Mesendoderm (in vitro differentiated cells): ENCODE results near the gene CRIM1.

ENCODE experiments used
- DNase-seq: peaks from one replicate; pipeline ENCODE4 v3.0.0; 2013
- H2AK5ac ChIP-seq: 2 replicates; pipeline ENCODE4 v1.6.1; 2013; ENCODE audit warnings: low read length, inconsistent platforms
- H2BK120ac ChIP-seq: 2 replicates; pipeline ENCODE4 v1.6.1; 2013; ENCODE audit warnings: low read depth, mild to moderate bottlenecking, low read length, moderate library complexity, mixed read lengths
- H2BK15ac ChIP-seq: replicated peaks from 2 replicates; pipeline ENCODE4 v1.6.1; 2013; ENCODE audit warnings: low read depth, mild to moderate bottlenecking, moderate library complexity
- H2BK5ac ChIP-seq: 2 replicates; pipeline ENCODE4 v1.6.1; 2013; ENCODE audit warnings: low read length, inconsistent platforms
- H3K18ac ChIP-seq: 2 replicates; pipeline ENCODE4 v1.6.1; 2013; ENCODE audit warnings: mild to moderate bottlenecking, low read length, mixed read lengths
- H3K23ac ChIP-seq: one replicate; pipeline ENCODE4 v1.6.1; 2013; ENCODE audit warnings: low read length
- H3K27ac ChIP-seq: 2 replicates; pipeline ENCODE4 v1.5.1; 2013; ENCODE audit warnings: low read depth, mild to moderate bottlenecking, inconsistent platforms, low read length, moderate library complexity
- H3K27me3 ChIP-seq: 2 replicates; pipeline ENCODE4 v1.6.1; 2013; ENCODE audit warnings: low read length, control low read depth, mild to moderate bottlenecking, inconsistent platforms; ENCODE audit not compliant: insufficient read depth, poor library complexity
- H3K36me3 ChIP-seq: 2 replicates; pipeline ENCODE4 v1.6.1; 2013; ENCODE audit warnings: low read length, inconsistent platforms; ENCODE audit not compliant: control insufficient read depth, insufficient read depth
- H3K4ac ChIP-seq: one replicate; pipeline ENCODE4 v1.6.1; 2013; ENCODE audit warnings: low read depth, mild to moderate bottlenecking, low read length, moderate library complexity
- H3K4me1 ChIP-seq: 2 replicates; pipeline ENCODE4 v1.6.1; 2013; ENCODE audit warnings: low read depth, low read length, inconsistent platforms; ENCODE audit not compliant: control insufficient read depth
- H3K4me2 ChIP-seq: 2 replicates; pipeline ENCODE4 v1.6.1; 2013; ENCODE audit warnings: low read length
- H3K4me3 ChIP-seq: 2 replicates; pipeline ENCODE4 v1.5.1; 2013; ENCODE audit warnings: mild to moderate bottlenecking, low read length
- H3K56ac ChIP-seq: one replicate; pipeline ENCODE4 v1.6.1; 2013; ENCODE audit warnings: low read length
- H3K79me1 ChIP-seq: 2 replicates; pipeline ENCODE4 v1.6.1; 2013; ENCODE audit warnings: low read length, inconsistent platforms
- H3K79me2 ChIP-seq: 2 replicates; pipeline ENCODE4 v1.6.1; 2013; ENCODE audit warnings: mild to moderate bottlenecking, low read length; ENCODE audit not compliant: control insufficient read depth, insufficient read depth
- H3K9ac ChIP-seq: 2 replicates; pipeline ENCODE4 v1.6.1; 2013; ENCODE audit warnings: low read length, inconsistent platforms
- H4K5ac ChIP-seq: one replicate; pipeline ENCODE4 v1.6.1; 2013; ENCODE audit warnings: low read length
- H4K8ac ChIP-seq: one replicate; pipeline ENCODE4 v1.6.1; 2013; ENCODE audit warnings: low read depth, mild to moderate bottlenecking, control low read depth, low read length, moderate library complexity
- WGBS: extraction: QIAGEN DNeasy Blood & Tissue Kit; methylation state at CpG from one replicate; pipeline ENCODE4 v1.1.7; 2013; ENCODE audit warnings: low lambda C conversion rate, missing lambda C conversion rate; ENCODE audit not compliant: insufficient coverage; ENCODE audit errors: extremely low coverage; 5-methylcytosine and 5-hydroxymethylcytosine counted together

CRIM1 gene

GRCh38 chr2:36416370-36417165 lies 61.0 kb downstream of the CRIM1 start:
- no peak overlapping the region for H2BK15ac ChIP-seq
- no peak overlapping the region for H3K56ac ChIP-seq
- H3K4me1 ChIP-seq: peaks cover 6% of the 10 kb centered on the region
- H3K36me3 ChIP-seq: no peaks in the 10 kb centered on the region
- H3K23ac ChIP-seq: no peak overlapping the region
- H3K4me2 ChIP-seq: no peak overlapping the region
- peaks cover 15% of the 10 kb centered on the region for H3K79me1 ChIP-seq
- H3K27ac ChIP-seq: no peak overlapping the region
- no CpG with 5 or more reads among the region's 8 CpGs for WGBS
- no peak overlapping the region for H3K4me3 ChIP-seq
- H2BK5ac ChIP-seq: no peak overlapping the region
- H2AK5ac ChIP-seq: no peak overlapping the region
- DNase-seq: no peak
- H3K27me3 ChIP-seq: no peaks in the 10 kb centered on the region
- no peak overlapping the region for H2BK120ac ChIP-seq
- H3K79me2 ChIP-seq: peaks cover 37% of the 10 kb centered on the region
- H4K5ac ChIP-seq: no peak overlapping the region
- no peak overlapping the region for H3K9ac ChIP-seq
- H3K18ac ChIP-seq: no peak overlapping the region
- H4K8ac ChIP-seq: no peak overlapping the region
- no peak overlapping the region for H3K4ac ChIP-seq

DNA sequence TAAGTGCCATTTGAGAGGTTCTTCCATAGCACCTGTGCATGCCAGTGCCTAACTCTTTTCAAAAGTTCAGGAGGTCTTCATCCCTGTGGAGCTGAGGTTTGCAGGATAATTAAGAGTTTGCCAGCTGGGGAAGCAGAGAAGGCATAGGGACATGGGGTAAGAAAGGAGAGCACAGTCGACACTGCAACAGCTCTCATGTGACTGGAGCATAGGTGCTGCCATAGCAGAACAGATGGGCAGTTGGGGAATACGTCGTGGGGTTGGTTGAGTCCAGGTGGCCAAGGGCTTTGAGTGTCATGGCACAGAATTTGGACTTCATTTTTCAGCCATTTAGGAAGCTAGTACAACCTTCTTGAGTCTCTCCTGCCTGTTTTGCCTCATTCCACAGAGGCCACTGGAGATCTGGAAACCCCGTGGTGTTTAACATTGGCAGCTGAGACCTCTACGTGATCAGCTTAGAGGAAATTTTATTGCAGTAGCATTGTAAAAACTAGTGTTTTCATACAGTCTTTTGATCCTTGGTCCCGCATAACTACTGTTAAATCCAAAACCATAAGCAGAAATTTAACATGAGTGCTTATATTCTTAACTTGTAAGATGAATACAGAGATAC lies 65.1 kb downstream of the CRIM1 start:
- Histone ChIP-seq H3K36me3 (no peaks in the 10 kb centered on the region), H3K56ac (no peak overlapping the region), H3K4me3 (no peak overlapping the region), H3K18ac (no peak overlapping the region), H3K79me1 (peaks cover 10% of the 10 kb centered on the region), H2BK15ac (no peak overlapping the region), H2AK5ac (peak overlapping the region; percentile 36), H3K79me2 (peaks cover 22% of the 10 kb centered on the region), H3K4ac (no peak overlapping the region), H2BK5ac (no peak overlapping the region), H2BK120ac (no peak overlapping the region), H3K27me3 (no peaks in the 10 kb centered on the region), H3K27ac (no peak overlapping the region), H4K5ac (no peak overlapping the region), H3K9ac (no peak overlapping the region), H4K8ac (no peak overlapping the region), H3K4me1 (peaks cover 8% of the 10 kb centered on the region), H3K4me2 (no peak overlapping the region), H3K23ac (no peak overlapping the region)
- DNase-seq: peak; percentile 42
- no CpG with 5 or more reads among the region's 6 CpGs for WGBS

DNA sequence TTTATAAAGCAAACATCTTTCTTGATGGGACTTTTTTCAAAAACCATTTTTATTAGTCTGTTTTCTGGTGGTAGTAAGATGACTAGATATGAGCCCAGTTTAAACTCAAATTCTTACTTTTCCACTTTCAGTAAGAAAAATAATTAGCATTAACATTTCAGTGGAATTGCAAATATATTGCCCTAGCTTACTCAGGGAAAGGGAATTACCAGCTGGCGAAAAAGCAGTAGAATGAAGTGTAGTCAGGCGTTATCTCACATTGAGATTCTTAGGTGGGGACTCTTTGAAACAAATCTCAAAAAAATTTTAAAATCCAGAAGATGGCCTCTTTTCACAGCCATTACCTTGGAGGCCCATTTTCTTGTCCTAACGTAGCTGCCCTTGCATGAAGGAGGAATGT lies 65.8 kb downstream of the CRIM1 start:
- Histone ChIP-seq H3K4me1 (peaks cover 8% of the 10 kb centered on the region), H2AK5ac (no peak overlapping the region), H3K4me2 (no peak overlapping the region), H4K5ac (no peak overlapping the region), H3K79me2 (peaks cover 22% of the 10 kb centered on the region), H4K8ac (no peak overlapping the region), H3K9ac (no peak overlapping the region), H3K27ac (no peak overlapping the region), H2BK5ac (no peak overlapping the region), H3K4ac (no peak overlapping the region), H2BK15ac (no peak overlapping the region), H3K23ac (no peak overlapping the region), H2BK120ac (no peak overlapping the region), H3K4me3 (no peak overlapping the region), H3K36me3 (no peaks in the 10 kb centered on the region), H3K56ac (no peak overlapping the region), H3K18ac (no peak overlapping the region), H3K79me1 (peaks cover 10% of the 10 kb centered on the region), H3K27me3 (no peaks in the 10 kb centered on the region)
- DNase-seq: no peak
- WGBS: no CpG with 5 or more reads among the region's 3 CpGs

DNA sequence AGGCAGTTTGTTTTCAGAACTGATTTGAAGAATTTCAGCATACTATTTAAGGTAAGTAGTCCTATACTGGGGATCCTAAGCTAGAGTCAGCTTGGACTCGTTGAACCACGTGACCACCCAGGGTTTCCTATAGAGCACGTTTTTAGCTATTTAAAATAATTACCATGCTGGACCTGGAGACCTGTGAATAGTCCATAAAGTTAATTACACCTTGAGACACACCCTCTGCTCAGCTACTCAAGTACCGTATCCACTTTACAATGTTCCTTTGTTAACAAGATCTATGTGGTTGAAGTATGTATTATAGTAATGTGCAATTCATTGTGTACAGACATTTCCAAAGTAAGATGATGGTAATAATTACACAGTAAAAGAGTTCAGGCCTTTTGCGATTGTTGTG lies 67.6 kb downstream of the CRIM1 start:
- no peaks in the 10 kb centered on the region for H3K27me3 ChIP-seq
- DNase-seq: no peak
- WGBS: no CpG with 5 or more reads among the region's 5 CpGs
- no peak overlapping the region for H3K23ac ChIP-seq
- no peak overlapping the region for H3K4ac ChIP-seq
- H2BK5ac ChIP-seq: no peak overlapping the region
- no peak overlapping the region for H4K8ac ChIP-seq
- H2AK5ac ChIP-seq: no peak overlapping the region
- peaks cover 9% of the 10 kb centered on the region for H3K79me1 ChIP-seq
- no peak overlapping the region for H3K56ac ChIP-seq
- no peaks in the 10 kb centered on the region for H3K36me3 ChIP-seq
- H3K4me2 ChIP-seq: no peak overlapping the region
- no peak overlapping the region for H4K5ac ChIP-seq
- no peak overlapping the region for H3K27ac ChIP-seq
- H3K4me3 ChIP-seq: no peak overlapping the region
- H3K4me1 ChIP-seq: peaks cover 8% of the 10 kb centered on the region
- peaks cover 20% of the 10 kb centered on the region for H3K79me2 ChIP-seq
- H3K9ac ChIP-seq: no peak overlapping the region
- H2BK15ac ChIP-seq: no peak overlapping the region
- no peak overlapping the region for H2BK120ac ChIP-seq
- no peak overlapping the region for H3K18ac ChIP-seq

DNA sequence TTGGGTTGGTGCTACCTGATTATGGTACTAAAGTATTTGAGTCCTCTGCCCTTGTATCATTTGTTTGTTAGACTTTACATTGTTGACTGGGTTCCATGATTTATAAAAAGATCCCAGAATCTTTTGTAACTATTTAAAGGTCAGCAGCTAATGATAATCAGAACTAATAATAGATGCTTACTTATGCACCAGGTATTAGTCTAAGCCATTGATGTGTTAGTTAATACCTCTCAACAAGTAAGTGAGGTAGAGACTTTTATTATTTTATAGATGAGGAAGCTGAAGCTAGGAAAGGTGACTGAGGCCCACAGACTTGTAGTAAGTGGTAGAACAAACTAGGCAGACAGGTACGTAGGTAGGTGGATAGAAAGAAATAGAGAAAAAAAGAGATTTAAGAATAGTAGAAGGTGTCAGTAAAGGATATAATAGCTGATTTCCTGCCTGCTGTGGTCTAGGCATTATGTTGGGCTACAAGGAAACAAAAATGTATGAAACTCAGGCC lies 68.1 kb downstream of the CRIM1 start:
- WGBS: 100% methylated on average over 1 of the region's 1 CpG
- no peak overlapping the region for H2BK5ac ChIP-seq
- no peak overlapping the region for H2AK5ac ChIP-seq
- no peak overlapping the region for H3K56ac ChIP-seq
- no peak overlapping the region for H3K23ac ChIP-seq
- no peaks in the 10 kb centered on the region for H3K36me3 ChIP-seq
- H3K27ac ChIP-seq: no peak overlapping the region
- no peak for DNase-seq
- H2BK15ac ChIP-seq: no peak overlapping the region
- H4K5ac ChIP-seq: no peak overlapping the region
- H4K8ac ChIP-seq: no peak overlapping the region
- H3K9ac ChIP-seq: no peak overlapping the region
- H3K18ac ChIP-seq: no peak overlapping the region
- peaks cover 16% of the 10 kb centered on the region for H3K79me2 ChIP-seq
- no peaks in the 10 kb centered on the region for H3K27me3 ChIP-seq
- no peak overlapping the region for H3K4me2 ChIP-seq
- H3K4me3 ChIP-seq: no peak overlapping the region
- no peak overlapping the region for H3K4ac ChIP-seq
- H3K4me1 ChIP-seq: peaks cover 8% of the 10 kb centered on the region
- H2BK120ac ChIP-seq: no peak overlapping the region
- H3K79me1 ChIP-seq: peaks cover 9% of the 10 kb centered on the region
